Measurements from ENCODE around the gene MEF2C.

DNA sequence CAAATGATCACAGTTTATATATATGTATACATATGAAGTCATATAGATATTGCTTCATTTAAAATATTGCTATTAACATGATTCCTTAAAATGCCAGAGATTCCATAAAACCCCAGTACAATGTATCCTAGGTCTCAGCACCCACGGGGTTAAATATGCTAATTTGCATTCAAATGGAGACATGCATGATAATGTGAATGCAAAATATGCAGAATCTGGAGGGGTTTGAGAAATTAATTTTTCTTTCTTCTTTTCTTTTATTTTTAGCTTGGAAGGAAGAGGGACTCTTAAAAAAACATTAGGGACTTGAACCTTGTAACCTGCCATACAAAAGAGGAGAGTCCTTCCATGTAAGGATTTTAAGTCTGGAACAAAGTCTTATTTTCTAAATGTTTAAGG, 211.9 kb downstream of the MEF2C start:
- TF ChIP-seq, protein P1, sequence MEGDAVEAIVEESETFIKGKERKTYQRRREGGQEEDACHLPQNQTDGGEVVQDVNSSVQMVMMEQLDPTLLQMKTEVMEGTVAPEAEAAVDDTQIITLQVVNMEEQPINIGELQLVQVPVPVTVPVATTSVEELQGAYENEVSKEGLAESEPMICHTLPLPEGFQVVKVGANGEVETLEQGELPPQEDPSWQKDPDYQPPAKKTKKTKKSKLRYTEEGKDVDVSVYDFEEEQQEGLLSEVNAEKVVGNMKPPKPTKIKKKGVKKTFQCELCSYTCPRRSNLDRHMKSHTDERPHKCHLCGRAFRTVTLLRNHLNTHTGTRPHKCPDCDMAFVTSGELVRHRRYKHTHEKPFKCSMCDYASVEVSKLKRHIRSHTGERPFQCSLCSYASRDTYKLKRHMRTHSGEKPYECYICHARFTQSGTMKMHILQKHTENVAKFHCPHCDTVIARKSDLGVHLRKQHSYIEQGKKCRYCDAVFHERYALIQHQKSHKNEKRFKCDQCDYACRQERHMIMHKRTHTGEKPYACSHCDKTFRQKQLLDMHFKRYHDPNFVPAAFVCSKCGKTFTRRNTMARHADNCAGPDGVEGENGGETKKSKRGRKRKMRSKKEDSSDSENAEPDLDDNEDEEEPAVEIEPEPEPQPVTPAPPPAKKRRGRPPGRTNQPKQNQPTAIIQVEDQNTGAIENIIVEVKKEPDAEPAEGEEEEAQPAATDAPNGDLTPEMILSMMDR (IDR thresholded peaks at IDR 0.05), result no peak
- no peak for TF ChIP-seq POLR2A (IDR thresholded peaks at IDR 0.05)
